Neuronal stem cell (in vitro differentiated cells): ENCODE data around the gene POLDIP2.
A peak's percentile ranks its signal among the peaks of the same experiment; 100 is the strongest.

ENCODE experiments used
- DNase-seq: peaks from one replicate; pipeline ENCODE4 v3.0.0-alpha.2; 2013; ENCODE audit warnings: low spot score
- H2AFZ ChIP-seq: one replicate; pipeline ENCODE4 v1.6.1; 2013; ENCODE audit warnings: mild to moderate bottlenecking, low read length, inconsistent platforms
- H2AK5ac ChIP-seq: 2 replicates; pipeline ENCODE4 v1.6.1; 2013; ENCODE audit warnings: low read depth, mild to moderate bottlenecking, inconsistent platforms, low read length, moderate library complexity, mixed read lengths
- H2BK120ac ChIP-seq: 2 replicates; pipeline ENCODE4 v1.6.1; 2013; ENCODE audit warnings: low read depth, mild to moderate bottlenecking, inconsistent platforms, low read length, moderate library complexity, mixed read lengths
- H2BK12ac ChIP-seq: one replicate; pipeline ENCODE4 v1.6.1; 2013; ENCODE audit warnings: low read length, inconsistent platforms
- H2BK15ac ChIP-seq: 2 replicates; pipeline ENCODE4 v1.6.1; 2013; ENCODE audit warnings: mild to moderate bottlenecking, low read length, inconsistent platforms, mixed read lengths
- H2BK5ac ChIP-seq: one replicate; pipeline ENCODE4 v1.6.1; 2013; ENCODE audit warnings: inconsistent platforms, mild to moderate bottlenecking, low read length, moderate library complexity
- H3K14ac ChIP-seq: one replicate; pipeline ENCODE4 v1.6.1; 2013; ENCODE audit warnings: low read length, inconsistent platforms
- H3K18ac ChIP-seq: 2 replicates; pipeline ENCODE4 v1.6.1; 2013; ENCODE audit warnings: low read length, inconsistent platforms
- H3K23ac ChIP-seq: 2 replicates; pipeline ENCODE4 v1.6.1; 2013; ENCODE audit warnings: low read depth, mild to moderate bottlenecking, mixed read lengths, low read length, inconsistent platforms; ENCODE audit not compliant: poor library complexity
- H3K27ac ChIP-seq: replicated peaks from 3 replicates; pipeline ENCODE4 v1.5.1; 2013; ENCODE audit warnings: low read length, inconsistent platforms
- H3K27me3 ChIP-seq, 3 experiments: 2 replicates each; pipeline ENCODE4 v1.6.1; 2013; ENCODE audit warnings: low read length in 3 of 3, mild to moderate bottlenecking in 2 of 3, inconsistent platforms in 1 of 3, low read depth in 1 of 3, mixed read lengths in 1 of 3, moderate library complexity in 1 of 3; ENCODE audit not compliant: control insufficient read depth in 3 of 3, insufficient read depth in 3 of 3
- H3K36me3 ChIP-seq, 2 donors: replicated peaks in 1 of 2; 2 replicates each; pipeline ENCODE4 v1.6.1; 2013; ENCODE audit warnings: low read length in 2 of 2; ENCODE audit not compliant: control insufficient read depth in 2 of 2, insufficient read depth in 2 of 2
- H3K4ac ChIP-seq: 2 replicates; pipeline ENCODE4 v1.6.1; 2013; ENCODE audit warnings: inconsistent platforms, mild to moderate bottlenecking, low read length, moderate library complexity
- H3K4me1 ChIP-seq, 2 donors: 1 replicate in 1 of 2; 2 replicates in 1 of 2; pipeline ENCODE4 v1.6.1; 2013; ENCODE audit warnings: low read length in 2 of 2, low read depth in 1 of 2; ENCODE audit not compliant: control insufficient read depth in 2 of 2, insufficient read depth in 1 of 2
- H3K4me2 ChIP-seq: one replicate; pipeline ENCODE4 v1.6.1; 2013; ENCODE audit warnings: mild to moderate bottlenecking, low read length, inconsistent platforms; ENCODE audit not compliant: insufficient read depth, poor library complexity, severe bottlenecking
- H3K4me3 ChIP-seq, 2 donors: 2 replicates each; pipeline ENCODE4 v1.5.1; 2013; ENCODE audit warnings: low read length in 2 of 2, mild to moderate bottlenecking in 2 of 2, inconsistent platforms in 1 of 2, moderate library complexity in 1 of 2
- H3K79me1 ChIP-seq: one replicate; pipeline ENCODE4 v1.6.1; 2013; ENCODE audit warnings: low read depth, mild to moderate bottlenecking, inconsistent platforms, low read length, moderate library complexity
- H3K9ac ChIP-seq: one replicate; pipeline ENCODE4 v1.6.1; 2013; ENCODE audit warnings: mild to moderate bottlenecking, low read depth, low read length, inconsistent platforms; ENCODE audit not compliant: poor library complexity
- H3K9me3 ChIP-seq, 2 donors: replicated peaks in 1 of 2; 2 replicates each; pipeline versions ENCODE3 to v1.6.1; 2013; ENCODE audit warnings: low read length in 2 of 2, mild to moderate bottlenecking in 2 of 2, inconsistent platforms in 1 of 2, low read depth in 1 of 2, mixed read lengths in 1 of 2, moderate library complexity in 1 of 2; ENCODE audit not compliant: control insufficient read depth in 2 of 2, insufficient read depth in 1 of 2
- H4K8ac ChIP-seq: one replicate; pipeline ENCODE4 v1.6.1; 2013; ENCODE audit warnings: low read depth, mild to moderate bottlenecking, inconsistent platforms, low read length, moderate library complexity
- H4K91ac ChIP-seq: one replicate; pipeline ENCODE4 v1.6.1; 2013; ENCODE audit warnings: low read length, low read depth, mild to moderate bottlenecking, inconsistent platforms; ENCODE audit not compliant: poor library complexity
- WGBS, 2 donors: extraction: QIAGEN DNeasy Blood & Tissue Kit; methylation state at CpG; one replicate each; pipeline ENCODE4 v1.1.7; 2013; ENCODE audit warnings: missing lambda C conversion rate in 2 of 2, mixed read lengths in 1 of 2; ENCODE audit not compliant: insufficient read length in 2 of 2, insufficient replicate concordance in 1 of 2; ENCODE audit errors: extremely low coverage in 2 of 2; 5-methylcytosine and 5-hydroxymethylcytosine counted together

Gene POLDIP2

DNA sequence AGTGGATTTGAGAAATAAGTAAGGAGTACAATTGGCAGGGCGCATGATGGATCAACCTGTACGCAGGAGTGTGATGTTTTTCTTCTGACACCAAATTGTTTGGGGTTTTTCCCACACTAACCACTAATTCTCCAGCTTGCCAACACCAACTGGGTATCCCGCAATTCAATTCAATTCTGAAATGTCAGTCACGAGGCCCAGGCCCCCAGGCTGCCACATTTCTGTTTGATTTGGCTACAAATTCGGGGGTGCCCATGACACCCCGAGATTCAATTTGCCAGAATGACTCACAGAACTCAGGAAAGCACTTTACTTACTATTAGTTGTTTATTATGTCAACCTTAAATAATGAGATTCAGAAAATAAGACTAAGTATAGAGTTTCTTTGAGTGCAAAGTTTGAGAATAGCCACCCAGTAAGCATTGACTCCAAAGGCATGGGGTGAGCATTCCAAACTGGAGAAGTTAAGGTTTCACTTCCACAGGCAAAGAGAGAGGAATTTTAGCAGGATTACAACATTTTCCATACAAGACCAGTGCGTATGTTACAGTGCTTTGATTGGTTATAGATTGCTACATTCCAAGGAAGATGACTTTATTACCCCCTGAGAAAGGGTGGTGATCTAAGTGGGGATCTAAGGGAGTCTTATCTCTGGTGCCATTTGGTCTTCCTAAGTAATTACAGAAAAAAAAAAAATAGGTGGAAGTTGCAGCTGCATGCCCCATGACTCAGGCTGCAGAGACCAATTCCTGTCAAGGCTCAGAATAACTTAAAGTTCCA, 37.2 kb upstream of the POLDIP2 start:
- no peak for DNase-seq
- H3K14ac ChIP-seq: no peak overlapping the region
- peaks cover 1 to 7% of the 10 kb centered on the region in 2 donors for H3K4me1 ChIP-seq
- H3K18ac ChIP-seq: no peak overlapping the region
- H3K9me3 ChIP-seq: no peaks in the 10 kb centered on the region
- H3K23ac ChIP-seq: no peak overlapping the region
- no peak overlapping the region for H2BK15ac ChIP-seq
- no peak overlapping the region for H3K4me3 ChIP-seq
- H4K8ac ChIP-seq: no peak overlapping the region
- H3K4ac ChIP-seq: no peak overlapping the region
- H2BK5ac ChIP-seq: no peak overlapping the region
- no peak overlapping the region for H2BK120ac ChIP-seq
- H3K4me2 ChIP-seq: no peak overlapping the region
- H3K27me3 ChIP-seq: no peaks in the 10 kb centered on the region
- H2AK5ac ChIP-seq: no peak overlapping the region
- no peak overlapping the region for H3K9ac ChIP-seq
- no peak overlapping the region for H2BK12ac ChIP-seq
- peaks cover 13 to 89% of the 10 kb centered on the region in 2 donors for H3K36me3 ChIP-seq
- H2AFZ ChIP-seq: no peak overlapping the region
- no peak overlapping the region for H3K27ac ChIP-seq
- no CpG with 5 or more reads among the region's 7 CpGs for WGBS, 2 donors
- no peaks in the 10 kb centered on the region for H3K79me1 ChIP-seq
- no peak overlapping the region for H4K91ac ChIP-seq

DNA sequence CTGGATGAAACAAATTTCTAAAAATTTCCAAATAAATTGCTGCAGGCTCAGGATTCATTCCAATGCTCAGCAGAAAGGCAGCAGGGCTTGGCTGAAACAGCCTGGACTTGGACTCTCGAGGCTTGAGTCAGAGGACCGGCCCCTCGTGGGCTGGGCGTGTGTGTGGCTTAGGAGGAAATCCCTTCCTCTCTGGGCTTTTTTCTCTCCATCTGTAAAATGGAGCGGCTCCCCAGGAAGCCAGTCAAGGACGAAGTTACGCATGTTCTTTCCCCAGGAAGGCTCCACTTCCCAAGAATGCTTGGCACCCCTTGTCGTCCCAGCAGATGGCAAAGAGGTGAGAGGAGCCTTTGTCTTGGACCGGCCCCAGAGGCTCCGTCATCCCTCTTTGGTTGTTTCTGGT, 35.2 kb upstream of the POLDIP2 start:
- no peaks in the 10 kb centered on the region for H3K27me3 ChIP-seq
- H4K91ac ChIP-seq: no peak overlapping the region
- no peak overlapping the region for H3K4me2 ChIP-seq
- H2BK12ac ChIP-seq: no peak overlapping the region
- H2BK120ac ChIP-seq: no peak overlapping the region
- H3K36me3 ChIP-seq: peaks cover 15 to 95% of the 10 kb centered on the region in 2 donors
- no peak overlapping the region for H3K4me3 ChIP-seq
- no peak for DNase-seq
- no peaks in the 10 kb centered on the region for H3K4me1 ChIP-seq
- H3K9me3 ChIP-seq: no peaks in the 10 kb centered on the region
- H2AK5ac ChIP-seq: no peak overlapping the region
- H3K27ac ChIP-seq: no peak overlapping the region
- H3K4ac ChIP-seq: no peak overlapping the region
- no peak overlapping the region for H3K14ac ChIP-seq
- no peak overlapping the region for H2BK15ac ChIP-seq
- H3K23ac ChIP-seq: no peak overlapping the region
- no peak overlapping the region for H2AFZ ChIP-seq
- H3K18ac ChIP-seq: no peak overlapping the region
- no peak overlapping the region for H2BK5ac ChIP-seq
- H3K79me1 ChIP-seq: no peaks in the 10 kb centered on the region
- WGBS, 2 donors: no CpG with 5 or more reads among the region's 10 CpGs
- H3K9ac ChIP-seq: no peak overlapping the region
- no peak overlapping the region for H4K8ac ChIP-seq

DNA sequence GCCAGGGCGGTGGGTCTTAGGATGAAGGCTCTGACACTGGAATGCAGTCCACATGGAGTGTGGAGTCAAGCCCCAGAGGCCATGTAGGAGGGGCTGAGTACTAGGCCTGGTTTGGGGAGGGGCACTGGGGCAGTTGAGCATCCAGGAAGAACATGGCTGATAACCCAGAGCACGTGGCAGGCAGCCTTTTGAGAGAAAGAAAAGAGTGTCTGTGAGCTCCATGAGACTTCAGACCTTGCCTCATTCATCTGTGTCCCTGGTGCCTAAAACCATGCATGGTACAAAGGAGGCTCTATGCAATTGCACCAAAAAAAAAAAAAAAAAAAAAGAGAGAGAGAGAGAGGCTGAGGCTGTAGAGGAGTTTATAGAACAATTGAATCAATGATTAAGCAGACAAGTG, 34.1 kb upstream of the POLDIP2 start:
- H4K91ac ChIP-seq: no peak overlapping the region
- H3K27ac ChIP-seq: no peak overlapping the region
- no peak for DNase-seq
- no peak overlapping the region for H4K8ac ChIP-seq
- H3K27me3 ChIP-seq: no peaks in the 10 kb centered on the region
- H3K4me1 ChIP-seq: no peaks in the 10 kb centered on the region
- H3K4me2 ChIP-seq: no peak overlapping the region
- no peak overlapping the region for H3K23ac ChIP-seq
- H3K14ac ChIP-seq: no peak overlapping the region
- no peak overlapping the region for H2BK120ac ChIP-seq
- no peak overlapping the region for H3K18ac ChIP-seq
- H3K4ac ChIP-seq: no peak overlapping the region
- peaks cover 15 to 91% of the 10 kb centered on the region in 2 donors for H3K36me3 ChIP-seq
- H2AK5ac ChIP-seq: no peak overlapping the region
- H2BK5ac ChIP-seq: no peak overlapping the region
- H2BK15ac ChIP-seq: no peak overlapping the region
- H3K79me1 ChIP-seq: no peaks in the 10 kb centered on the region
- peak overlapping the region; percentile 12 for H3K9ac ChIP-seq
- H3K4me3 ChIP-seq: no peak overlapping the region
- H2AFZ ChIP-seq: no peak overlapping the region
- H3K9me3 ChIP-seq: no peaks in the 10 kb centered on the region
- WGBS, 2 donors: no CpG with 5 or more reads among the region's 2 CpGs
- no peak overlapping the region for H2BK12ac ChIP-seq

DNA sequence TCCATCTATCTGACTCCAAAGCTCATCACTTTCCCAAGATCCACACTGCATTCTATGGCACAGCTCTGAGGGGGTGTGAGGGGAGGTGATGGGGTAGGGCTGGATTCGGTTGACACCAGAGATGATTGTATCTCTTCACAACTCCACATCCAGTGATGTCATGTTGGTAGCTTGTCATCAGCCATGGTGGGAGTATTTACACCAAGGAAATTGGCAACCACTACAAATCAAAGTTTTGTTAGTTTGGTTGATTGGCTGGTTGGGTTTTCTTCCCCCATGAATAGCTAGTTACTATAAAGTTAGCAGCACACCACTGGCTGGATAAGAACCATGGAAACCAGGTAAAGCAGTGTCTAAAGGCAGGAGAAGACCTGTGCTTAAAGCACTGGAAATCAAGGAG, 33.7 kb upstream of the POLDIP2 start:
- Histone ChIP-seq H3K27me3 (no peaks in the 10 kb centered on the region), H2AK5ac (no peak overlapping the region), H2BK15ac (no peak overlapping the region), H3K4me1 (no peaks in the 10 kb centered on the region), H4K8ac (no peak overlapping the region), H2BK12ac (no peak overlapping the region), H2BK5ac (no peak overlapping the region), H3K14ac (no peak overlapping the region), H3K36me3 (peaks cover 14 to 91% of the 10 kb centered on the region in 2 donors), H3K18ac (no peak overlapping the region), H3K4me3 (no peak overlapping the region), H3K4ac (no peak overlapping the region), H2AFZ (no peak overlapping the region), H3K27ac (no peak overlapping the region), H2BK120ac (no peak overlapping the region), H3K9me3 (no peaks in the 10 kb centered on the region), H3K23ac (no peak overlapping the region), H3K4me2 (no peak overlapping the region), H3K9ac (no peak overlapping the region), H4K91ac (no peak overlapping the region), H3K79me1 (no peaks in the 10 kb centered on the region)
- no CpG with 5 or more reads among the region's 1 CpG for WGBS, 2 donors
- no peak for DNase-seq
